Stimulated activated CD8-positive, alpha-beta memory T cell treated with anti-CD3 and anti-CD28 coated beads, Interleukin-15, amount 100 ng/mL, for 48 hours (primary cell): Measurements from ENCODE around the gene MORN5.

Experiments
- DNase-seq, 2 donors: peaks; one replicate each; pipeline ENCODE4 v3.0.0-alpha.2; 2020; ENCODE audit warnings: low read depth in 2 of 2

Gene MORN5

DNA sequence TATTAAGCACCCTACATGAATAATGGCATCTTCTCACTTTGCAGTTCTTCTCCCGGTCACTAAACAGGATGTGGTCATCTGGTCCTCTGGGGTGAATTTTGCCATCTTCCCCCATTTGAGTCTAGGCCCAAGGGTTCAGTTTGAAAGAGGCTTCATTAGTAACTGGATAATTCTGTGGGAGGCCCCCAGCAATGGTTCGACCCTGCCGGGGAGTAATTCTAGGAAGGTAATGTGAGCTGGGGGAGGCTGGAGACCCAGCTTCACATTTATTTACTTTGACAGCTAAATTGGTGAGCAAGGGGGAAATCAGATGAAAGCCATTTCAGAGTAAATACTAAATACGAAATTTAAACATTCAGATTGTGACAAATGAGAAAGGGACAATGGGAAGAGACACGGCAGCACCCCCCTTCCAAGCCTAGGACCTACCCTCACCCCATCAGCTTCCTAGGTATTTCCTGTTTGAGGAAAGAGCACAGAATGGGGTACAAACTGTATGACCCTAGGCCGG lies 73.1 kb downstream of the MORN5 start:
- no peak for DNase-seq

- no peak for DNase-seq
These were observed 74.5 kb downstream of the MORN5 start for GRCh38 chr9:122234022-122234748.

DNA sequence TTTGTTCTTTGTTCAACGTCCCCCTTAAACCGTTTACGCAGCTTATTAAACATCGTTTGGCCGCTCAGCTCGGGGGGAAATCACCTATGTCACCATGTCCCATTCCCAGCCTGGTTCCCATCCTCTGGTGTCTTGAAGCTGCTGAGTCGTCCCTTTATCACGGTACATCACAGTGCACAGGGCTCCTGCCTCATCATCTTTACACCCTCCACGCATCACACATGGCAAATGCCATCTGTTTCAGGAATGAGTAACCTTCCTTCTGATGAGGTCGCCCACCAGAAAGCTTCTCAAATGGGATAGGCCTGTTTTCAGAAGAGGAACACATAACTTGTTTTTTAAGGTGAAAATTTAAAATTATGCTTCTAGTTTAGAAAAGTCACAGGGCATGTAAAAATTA lies 77.0 kb downstream of the MORN5 start:
- no peak for DNase-seq

- DNase-seq, result no peak
These were observed 80.0 kb downstream of the MORN5 start for GRCh38 chr9:122239722-122240121.

DNA sequence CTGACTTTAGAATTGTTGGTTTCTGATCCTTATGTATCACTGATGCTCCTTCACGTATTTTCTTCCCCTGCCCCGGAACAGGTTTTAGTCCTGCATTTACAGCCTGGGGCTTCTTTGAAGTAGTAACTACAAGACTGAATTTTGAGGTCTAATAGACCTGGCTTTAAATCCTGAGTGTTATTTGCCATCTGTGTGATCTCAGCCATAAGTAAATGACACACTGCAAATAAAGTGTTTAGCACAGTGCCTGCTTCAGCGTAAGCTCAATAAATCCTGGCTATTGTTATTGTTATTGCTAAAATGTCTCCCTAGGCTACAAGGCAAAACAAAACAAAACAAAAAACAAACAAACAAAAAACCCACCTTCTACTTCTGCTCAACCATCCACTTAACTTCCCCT lies 84.6 kb downstream of the MORN5 start:
- no peak for DNase-seq

DNA sequence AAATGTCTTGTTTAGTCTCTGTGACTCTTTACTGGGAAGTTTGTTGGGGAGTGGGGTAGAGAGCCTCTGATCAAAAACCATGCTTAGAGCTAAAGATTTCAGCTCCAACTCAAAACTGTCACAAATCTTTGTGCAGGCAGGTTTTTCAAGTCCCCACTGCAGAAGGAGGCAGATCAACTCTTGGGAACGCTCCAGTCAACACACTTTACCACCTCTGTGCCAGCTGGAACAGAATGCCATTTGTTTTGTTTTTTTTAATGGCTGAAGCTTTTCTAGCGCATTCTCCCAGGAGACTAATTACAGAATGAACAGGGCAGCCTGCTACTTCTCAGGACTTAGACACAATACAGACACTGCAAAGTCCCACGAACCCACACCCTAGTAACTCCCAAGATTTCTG lies 87.0 kb downstream of the MORN5 start:
- no peak for DNase-seq

DNA sequence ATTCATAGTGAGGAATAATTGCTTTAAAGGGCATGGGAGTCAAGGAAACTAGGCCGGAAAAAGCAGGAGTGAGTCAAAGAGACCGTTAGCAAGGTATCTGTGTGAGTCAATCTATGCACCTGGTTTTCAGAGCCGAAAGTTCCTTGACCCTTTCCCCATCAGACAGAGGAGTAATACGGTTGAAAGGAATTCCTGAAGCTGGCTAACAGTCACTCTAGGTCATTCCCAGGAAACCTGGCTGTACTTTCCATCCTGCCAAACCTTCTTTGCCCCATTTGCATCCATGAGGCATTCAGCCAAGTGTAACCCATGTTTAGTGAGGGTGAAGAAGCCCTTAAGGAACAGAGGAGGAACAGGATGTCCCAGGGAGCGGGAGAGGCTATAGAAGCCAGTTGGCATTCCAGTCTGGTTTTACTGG lies 88.7 kb downstream of the MORN5 start:
- DNase-seq, result no peak
